Hematopoietic multipotent progenitor cell treated with erythropoietin and hydrocortisone succinate and interleukin-3 and kit ligand, for 4 days (in vitro differentiated cells): ENCODE results near the gene SPRR2A.
"Not testable (repeated sequence)": the region's sequence is repeated elsewhere in the genome, so short reads cannot be mapped to it uniquely, and the experiment has no call there.

Experiments
- DNase-seq: peaks from one replicate; pipeline ENCODE4 v3.0.0-alpha.2; 2015

The SPRR2A gene

DNA sequence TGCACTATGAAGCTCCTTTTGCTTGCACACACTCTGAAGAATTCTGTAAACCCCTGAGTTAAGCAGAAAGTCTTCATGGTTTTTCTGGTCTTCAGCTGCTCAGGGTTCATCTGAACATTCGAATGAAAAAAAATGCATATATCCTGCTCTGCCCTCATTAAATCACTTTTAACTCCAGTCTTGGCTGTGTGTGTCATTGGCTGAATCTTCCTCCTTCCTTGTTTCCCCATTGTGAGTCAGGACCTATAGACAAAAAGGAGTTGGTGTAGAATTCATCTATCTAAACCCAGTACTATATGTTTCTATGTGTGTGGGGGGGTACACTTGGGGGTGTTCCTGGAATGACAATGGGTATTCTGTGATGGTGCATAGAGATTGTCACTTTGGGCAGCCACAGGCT, 32.9 kb downstream of the SPRR2A start:
- DNase-seq = no peak

DNA sequence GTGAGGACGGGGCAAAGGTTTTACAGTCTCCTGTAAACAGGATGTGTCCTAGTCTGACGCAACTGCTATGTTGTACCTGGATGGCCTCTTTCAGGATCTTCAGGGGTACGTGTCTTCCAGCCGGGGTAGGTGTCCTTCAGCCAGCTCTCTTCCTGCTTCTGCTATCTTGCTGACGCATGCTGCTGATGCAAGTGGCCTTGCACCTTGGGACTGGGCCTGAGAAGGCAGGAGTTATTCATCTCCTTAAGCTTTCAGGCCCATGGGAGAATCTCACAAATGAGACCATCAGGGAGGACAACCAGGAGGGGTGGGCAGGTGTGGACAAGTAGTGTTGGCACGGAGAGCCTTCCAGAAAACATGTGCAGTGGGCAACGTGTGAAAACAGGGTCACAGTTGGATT, 34.2 kb downstream of the SPRR2A start:
- no peak for DNase-seq

DNA sequence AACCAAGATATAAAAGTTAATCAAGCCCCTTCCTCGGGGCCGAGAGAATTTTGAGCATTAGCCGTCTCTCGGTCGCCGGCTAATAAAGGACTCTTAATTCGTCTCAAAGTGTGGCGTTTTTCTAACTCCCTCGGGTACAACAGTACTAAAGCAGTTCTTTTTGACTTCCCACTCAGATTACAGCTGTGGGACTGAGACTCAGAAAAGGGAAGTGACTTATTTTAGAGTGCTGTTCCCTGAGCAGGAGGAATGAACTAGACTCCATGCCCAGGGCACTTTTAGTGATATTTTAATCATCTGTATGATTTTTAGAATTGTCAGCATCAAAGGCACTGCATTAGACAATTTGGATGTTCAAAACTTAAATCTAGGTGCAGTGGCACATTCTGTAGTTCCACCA, 35.0 kb downstream of the SPRR2A start:
- peak; percentile 36 for DNase-seq

DNA sequence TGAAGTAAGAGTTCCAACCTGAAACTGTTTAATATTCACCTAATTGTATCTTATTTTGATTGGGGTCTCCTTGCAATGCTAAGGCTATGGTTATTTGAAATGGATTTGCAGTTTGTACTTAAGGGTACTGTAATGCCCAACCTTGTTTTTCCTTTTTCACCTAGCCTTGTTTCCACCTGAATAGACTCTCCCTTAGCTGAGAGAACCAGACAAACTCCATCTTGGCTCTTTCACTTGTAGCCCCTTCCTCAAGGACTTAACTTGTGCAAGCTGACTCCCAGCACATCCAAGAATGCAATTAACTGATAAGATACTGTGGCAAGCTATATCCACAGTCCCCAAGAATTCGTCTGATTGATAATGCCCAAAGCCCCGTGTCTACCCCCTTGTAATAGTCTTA, 35.5 kb downstream of the SPRR2A start:
- DNase-seq = not testable (repeated sequence)

DNA sequence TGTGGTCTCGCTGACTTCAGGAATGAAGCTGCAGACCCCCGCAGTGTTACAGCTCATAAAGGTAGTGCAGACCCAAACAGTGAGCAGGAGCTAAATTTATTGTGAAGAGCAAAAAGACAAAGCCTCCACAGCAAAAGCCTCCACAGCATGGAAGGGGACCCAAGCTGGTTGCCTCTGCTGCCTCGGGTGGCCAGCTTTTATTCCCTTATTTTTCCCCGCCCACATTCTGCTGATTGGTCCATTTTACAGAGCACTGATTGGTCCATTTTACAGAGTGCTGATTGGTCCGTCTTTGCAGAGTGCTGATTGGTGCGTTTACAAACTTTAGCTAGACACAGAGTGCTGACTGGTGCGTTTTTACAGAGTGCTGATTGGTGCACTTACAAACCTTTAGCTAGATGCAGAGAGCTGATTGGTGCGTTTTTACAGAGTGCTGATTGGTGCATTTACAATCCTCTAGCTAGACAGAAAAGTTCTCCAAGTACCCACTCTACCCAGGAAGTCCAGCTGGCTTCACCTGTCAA, 46.0 kb downstream of the SPRR2A start:
- DNase-seq = not testable (repeated sequence)
